ENCODE measurements around the gene ING1. TPM values are rescaled to one million over a fixed set of nuclear protein-coding genes. Genes with fewer than 3 reads are reported as not detected.
"Not testable (repeated sequence)": the region's sequence is repeated elsewhere in the genome, so short reads cannot be mapped to it uniquely, and the experiment has no call there.

Gene ING1
- total RNA-seq, 1 donor from 2014 or later = 18.0 TPM

GRCh38 chr13:110669036-110669435 is 44.5 kb upstream of the ING1 start:
- no peak overlapping the region for H3K4me3 Mint-ChIP-seq
- H3K9me3 Mint-ChIP-seq = no peaks in the 10 kb centered on the region
- H3K27me3 Mint-ChIP-seq = no peaks in the 10 kb centered on the region
- H3K36me3 Mint-ChIP-seq = peaks cover 45% of the 10 kb centered on the region
- TF ChIP-seq CTCF (conservative IDR thresholded peaks at IDR 0.05) = no peak
- H3K27ac Mint-ChIP-seq = no peak overlapping the region
- no peaks in the 10 kb centered on the region for H3K4me1 Mint-ChIP-seq (ENCODE audit: unreplicated experiment)
- DNase-seq (ENCODE audit: extremely low spot score, unreplicated experiment) = no peak

GRCh38 chr13:110669814-110670213 is 43.7 kb upstream of the ING1 start:
- not testable (repeated sequence) for H3K27me3 Mint-ChIP-seq; DNase-seq (ENCODE audit: extremely low spot score, unreplicated experiment); H3K4me1 Mint-ChIP-seq (ENCODE audit: unreplicated experiment); H3K27ac Mint-ChIP-seq; H3K9me3 Mint-ChIP-seq; H3K4me3 Mint-ChIP-seq
- peaks cover 47% of the 10 kb centered on the region for H3K36me3 Mint-ChIP-seq

- TF ChIP-seq CTCF (conservative IDR thresholded peaks at IDR 0.05) = no peak
- Mint-ChIP-seq H3K36me3 (peaks cover 38% of the 10 kb centered on the region), H3K27me3 (no peaks in the 10 kb centered on the region), H3K27ac (no peak overlapping the region), H3K9me3 (no peaks in the 10 kb centered on the region), H3K4me3 (no peak overlapping the region), H3K4me1 (ENCODE audit: unreplicated experiment) (no peaks in the 10 kb centered on the region)
- no peak for DNase-seq (ENCODE audit: extremely low spot score, unreplicated experiment)
Measured at GRCh38 chr13:110676595-110677587, 36.6 kb upstream of the ING1 start.

- Mint-ChIP-seq H3K4me3 (no peak overlapping the region), H3K9me3 (no peaks in the 10 kb centered on the region), H3K36me3 (peaks cover 33% of the 10 kb centered on the region), H3K27me3 (no peaks in the 10 kb centered on the region), H3K4me1 (ENCODE audit: unreplicated experiment) (no peaks in the 10 kb centered on the region), H3K27ac (no peak overlapping the region)
- no peak for TF ChIP-seq CTCF (conservative IDR thresholded peaks at IDR 0.05)
- DNase-seq (ENCODE audit: extremely low spot score, unreplicated experiment) = no peak
Measured at GRCh38 chr13:110677731-110678545, 35.6 kb upstream of the ING1 start.

- Mint-ChIP-seq H3K27me3 (no peaks in the 10 kb centered on the region), H3K36me3 (peaks cover 30% of the 10 kb centered on the region), H3K27ac (no peak overlapping the region), H3K4me3 (no peak overlapping the region), H3K9me3 (no peaks in the 10 kb centered on the region), H3K4me1 (ENCODE audit: unreplicated experiment) (peaks cover 7% of the 10 kb centered on the region)
- peak; percentile 66 for TF ChIP-seq CTCF (conservative IDR thresholded peaks at IDR 0.05)
- DNase-seq (ENCODE audit: extremely low spot score, unreplicated experiment) = no peak
Measured at GRCh38 chr13:110680852-110681251, 32.6 kb upstream of the ING1 start.

Data from type B pancreatic cell (in vitro differentiated cells).